ENCODE results near the gene MARK1. TPM values are rescaled to one million over a fixed set of nuclear protein-coding genes. Genes with fewer than 3 reads are reported as not detected.

The MARK1 gene
- polyA plus RNA-seq, result 1 to 10 TPM in 2 of 3 donors, under 1 TPM in 1; 0.67 to 8.2 (median 3.8) TPM

DNA sequence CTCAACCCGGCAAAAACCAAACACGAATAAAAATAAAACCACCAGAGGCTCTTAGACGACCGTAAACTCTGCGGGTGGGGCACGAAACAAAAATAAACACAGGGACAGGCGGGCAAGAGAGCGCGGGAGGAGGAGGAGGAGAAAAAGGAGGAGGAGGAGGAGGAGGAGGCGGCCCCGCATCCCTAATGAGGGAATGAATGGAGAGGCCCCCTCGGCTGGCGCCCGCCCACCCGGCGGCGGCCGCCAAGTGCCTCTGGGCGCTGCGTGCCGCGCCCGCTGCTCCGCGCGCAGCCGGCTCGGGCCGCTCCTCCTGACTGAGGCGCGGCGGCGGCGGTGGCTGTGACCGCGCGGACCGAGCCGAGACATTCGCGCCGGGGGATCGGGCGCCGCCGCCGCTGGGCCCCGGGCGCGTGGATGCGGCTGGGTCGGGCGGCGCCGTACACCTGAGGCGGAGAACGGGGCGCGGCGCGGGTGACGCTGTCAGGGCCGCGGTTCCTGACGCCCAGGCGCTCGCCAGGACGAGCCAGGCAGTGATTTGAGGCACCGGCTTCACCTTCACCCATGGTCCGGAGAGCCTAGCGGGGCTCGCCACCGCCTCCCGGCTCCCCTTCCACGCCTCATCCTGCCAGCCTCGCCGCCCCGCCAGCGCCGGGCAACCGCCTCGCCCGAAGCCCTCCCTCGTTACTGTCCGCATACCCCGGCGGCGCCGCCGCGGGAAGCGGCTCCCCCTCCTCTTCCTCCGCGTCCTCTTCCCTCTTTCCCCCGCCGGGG, at the start of gene MARK1:
Gene MARK1 (plus strand): TSS at position 229 of the 771 bp plus-strand sequence. CDS start 687 bp downstream, outside the sequence.
- 0 to 1% (median 0%) methylated on average over 76 to 96 of the region's 96 CpGs for WGBS, 3 donors
- H3K27ac ChIP-seq (ENCODE audit: low read depth, low read length), result no peak within 1 kb of the TSS

DNA sequence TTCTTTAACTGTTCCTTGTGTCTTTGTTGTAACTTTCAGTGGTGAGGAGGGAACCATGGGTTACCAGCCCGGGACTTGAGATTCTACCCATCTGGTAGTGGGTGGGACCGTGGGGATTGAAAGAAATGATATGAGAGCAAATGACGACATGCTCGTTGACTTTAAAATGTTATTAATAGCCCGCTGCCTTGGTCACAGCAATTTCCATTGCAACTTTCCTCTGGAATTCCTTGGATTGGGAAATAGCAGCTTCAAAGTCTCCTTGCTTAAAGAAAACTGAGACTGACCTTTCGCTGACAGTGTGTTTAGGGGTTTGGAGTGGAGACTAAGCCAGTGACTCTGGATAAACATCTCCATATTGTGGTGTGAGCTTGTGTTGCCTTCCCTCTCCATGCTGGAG, 44.2 kb upstream of the MARK1 start:
- no peak overlapping the region for H3K27ac ChIP-seq (ENCODE audit: low read depth, low read length)
- WGBS, 3 donors, result 49 to 66% (median 60%) methylated on average over 6 of the region's 6 CpGs

DNA sequence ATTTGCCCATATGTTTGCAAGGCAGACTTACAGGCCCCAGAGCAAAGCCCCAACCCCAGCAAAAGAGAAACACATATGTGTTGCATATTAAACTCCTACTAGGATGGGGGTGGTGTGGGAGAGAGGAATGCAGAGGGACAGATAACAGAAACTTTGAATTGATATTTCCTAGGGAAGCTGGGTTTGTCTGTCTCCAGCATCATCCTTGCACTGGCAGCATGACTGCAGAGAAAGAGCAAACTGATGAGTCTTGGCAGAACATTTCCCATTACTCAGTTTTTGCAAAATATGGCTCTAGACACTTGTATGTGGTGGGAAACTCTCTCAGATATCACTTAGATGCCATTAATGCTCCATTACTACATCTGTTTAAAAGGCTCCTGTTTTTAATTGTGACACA, 43.8 kb upstream of the MARK1 start:
- H3K27ac ChIP-seq (ENCODE audit: low read depth, low read length), result no peak overlapping the region

DNA sequence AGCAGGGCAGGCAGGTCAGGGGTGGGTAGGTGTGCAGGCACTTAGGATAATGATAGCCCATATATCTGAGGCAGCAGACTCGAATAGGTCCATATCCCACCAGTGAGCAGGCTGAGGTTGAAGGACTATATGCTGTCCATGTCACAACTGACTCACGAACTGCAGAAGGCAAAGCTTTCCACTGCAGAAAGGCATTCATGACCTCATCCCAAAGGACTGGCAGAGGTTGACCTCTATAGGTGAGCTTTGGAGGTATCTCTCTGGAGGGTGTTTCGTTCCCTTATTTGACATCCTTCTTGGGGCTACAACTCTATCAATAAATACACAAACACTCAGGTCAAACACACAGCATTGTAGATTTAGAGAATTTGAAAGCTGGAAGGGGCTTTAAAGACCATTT, 42.8 kb upstream of the MARK1 start:
- 68 to 77% (median 71%) methylated on average over 3 of the region's 3 CpGs for WGBS, 3 donors
- no peak overlapping the region for H3K27ac ChIP-seq (ENCODE audit: low read depth, low read length)

DNA sequence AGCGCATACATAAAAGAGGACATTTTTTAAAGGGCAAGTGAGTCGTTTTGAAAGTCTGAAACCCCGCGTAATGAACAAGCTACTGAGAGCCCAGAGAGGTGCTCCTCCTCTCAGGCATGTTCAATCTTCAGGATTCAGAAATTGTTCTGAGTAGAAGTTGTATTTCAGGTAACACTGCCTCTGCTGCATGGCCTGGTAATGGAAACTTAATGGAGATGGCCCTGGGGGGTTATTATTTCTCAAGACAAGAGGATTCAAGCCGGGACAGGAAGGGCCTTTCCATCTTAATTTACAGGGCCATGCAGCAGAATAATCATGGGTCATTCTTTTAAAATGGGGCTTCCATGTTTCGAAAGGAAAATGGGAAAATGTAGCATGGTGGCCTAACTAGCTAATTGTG, 42.1 kb upstream of the MARK1 start:
- 80 to 82% (median 81%) methylated on average over 6 of the region's 6 CpGs for WGBS, 3 donors
- H3K27ac ChIP-seq (ENCODE audit: low read depth, low read length), result no peak overlapping the region

DNA sequence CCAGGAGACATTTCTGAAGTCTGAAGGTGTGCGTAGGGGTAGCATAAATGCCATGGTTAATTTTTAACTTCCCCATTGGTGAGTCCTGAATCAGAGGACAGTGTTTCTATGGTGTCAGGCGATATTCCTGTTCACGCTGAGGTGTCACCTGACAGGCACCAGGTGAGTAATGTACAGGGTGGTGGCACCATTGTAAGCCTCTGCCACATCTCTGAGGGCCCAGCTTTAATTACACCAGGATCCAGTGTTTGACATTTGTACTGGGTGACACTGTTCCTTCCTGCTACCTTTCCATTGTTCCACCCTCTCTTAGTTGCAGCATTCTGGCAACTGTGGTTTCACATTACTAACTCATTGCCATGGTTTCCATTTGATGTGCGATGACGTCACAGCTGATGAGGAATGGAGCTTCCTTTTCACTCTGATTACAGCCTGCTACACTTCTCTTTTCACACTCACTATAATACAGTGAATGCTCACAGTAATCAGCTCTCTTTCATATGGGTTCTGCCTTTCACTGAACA, 40.6 kb upstream of the MARK1 start:
- WGBS, 3 donors, result 55 to 71% (median 66%) methylated on average over 5 of the region's 5 CpGs
- no peak overlapping the region for H3K27ac ChIP-seq (ENCODE audit: low read depth, low read length)

DNA sequence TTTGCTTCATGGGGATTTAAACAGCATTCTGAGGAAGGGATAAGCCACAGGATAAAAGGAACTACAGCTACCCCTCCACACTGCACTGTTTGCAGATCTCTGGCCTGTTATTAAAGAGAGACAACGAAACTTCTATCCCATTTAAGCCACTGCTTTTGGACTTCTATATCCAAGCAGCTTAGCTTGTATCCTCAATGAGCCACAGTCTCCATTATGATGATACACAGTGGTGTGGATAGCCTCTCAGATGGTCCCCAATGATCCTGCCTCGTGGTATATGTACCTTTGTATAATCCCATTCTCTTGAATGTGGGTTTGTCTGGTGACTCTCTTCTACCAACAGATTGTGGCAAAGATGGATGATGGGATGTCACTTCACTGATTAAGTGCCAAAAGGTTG, 36.0 kb upstream of the MARK1 start:
- WGBS, 3 donors, result 62 to 85% (median 79%) methylated on average over 2 of the region's 2 CpGs
- no peak overlapping the region for H3K27ac ChIP-seq (ENCODE audit: low read depth, low read length)

DNA sequence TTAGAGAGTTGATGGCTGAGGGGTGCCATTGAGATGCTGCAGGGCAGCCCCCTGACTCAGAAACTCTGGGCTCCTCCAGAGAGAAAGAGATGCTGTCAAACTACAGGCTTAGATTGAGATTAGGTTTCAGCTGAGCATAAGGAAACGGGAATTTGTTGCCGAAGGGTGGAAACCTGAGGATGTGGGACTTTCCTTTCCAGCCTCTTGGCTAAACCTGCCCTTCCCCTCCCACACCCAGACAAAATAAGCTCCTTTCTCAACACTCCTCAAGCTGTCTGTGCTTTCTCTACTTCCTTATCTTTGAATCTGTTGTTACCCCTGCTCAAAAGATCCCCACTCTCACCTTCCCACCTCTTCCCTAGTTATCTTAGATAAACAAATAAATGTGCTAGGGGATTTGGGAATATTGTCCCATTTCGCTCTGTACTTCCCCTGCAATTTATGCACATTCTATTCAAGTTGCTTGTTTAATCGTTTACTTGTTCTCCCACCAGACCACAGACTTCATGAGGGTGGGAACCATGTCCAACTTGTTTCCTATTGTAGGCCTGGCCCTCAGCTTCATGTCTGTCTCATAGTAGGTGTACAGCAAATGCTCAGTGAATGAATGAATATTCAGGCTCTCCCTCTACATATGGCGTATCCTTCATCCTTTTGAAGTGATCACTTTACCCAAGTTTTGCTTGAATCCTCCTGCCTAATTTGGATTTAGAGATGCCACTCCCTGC, 30.6 kb upstream of the MARK1 start:
- WGBS, 3 donors, result 52 to 67% (median 60%) methylated on average over 5 of the region's 5 CpGs
- no peak overlapping the region for H3K27ac ChIP-seq (ENCODE audit: low read depth, low read length)

DNA sequence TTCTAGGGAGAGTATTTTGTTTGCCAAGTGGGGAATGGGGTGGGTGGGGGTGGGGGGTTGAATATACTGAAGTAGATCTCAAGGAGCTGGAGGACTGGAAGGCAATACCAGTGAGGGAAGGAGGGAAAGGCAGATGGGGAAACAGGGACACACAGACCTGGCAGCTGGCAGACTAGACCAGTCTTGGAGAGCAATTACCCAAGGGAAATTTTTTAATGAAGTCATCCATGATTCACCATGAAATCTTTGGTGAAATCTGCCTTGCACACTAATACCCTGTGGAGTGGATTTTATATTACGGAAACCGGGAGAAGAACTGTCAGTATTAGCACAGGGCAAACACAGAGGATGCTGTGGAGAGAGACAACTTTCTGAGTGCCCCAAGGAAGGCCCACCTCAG, 29.7 kb upstream of the MARK1 start:
- 60 to 78% (median 72%) methylated on average over 2 of the region's 2 CpGs for WGBS, 3 donors
- H3K27ac ChIP-seq (ENCODE audit: low read depth, low read length), result no peak overlapping the region

DNA sequence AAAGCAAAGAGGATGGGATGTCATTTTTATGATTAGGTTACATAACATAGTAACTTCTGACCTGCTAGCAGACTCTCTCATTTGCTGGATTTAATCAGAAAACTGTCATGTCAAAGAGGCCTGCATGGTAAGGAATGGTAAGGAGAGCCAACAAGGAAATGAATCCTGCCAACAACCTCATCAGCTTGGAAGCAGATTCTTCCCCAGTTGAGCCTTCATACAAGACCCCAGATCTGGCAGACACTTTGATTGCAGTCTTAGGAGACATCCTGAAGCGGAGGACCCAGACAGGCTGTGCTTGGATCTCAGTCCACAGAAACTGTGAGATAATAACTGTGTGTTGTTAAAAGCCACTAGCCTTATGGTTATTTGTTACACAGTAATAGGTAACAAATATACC, 27.6 kb upstream of the MARK1 start:
- H3K27ac ChIP-seq (ENCODE audit: low read depth, low read length), result no peak overlapping the region
- 63 to 95% (median 82%) methylated on average over 1 of the region's 1 CpG for WGBS, 3 donors

DNA sequence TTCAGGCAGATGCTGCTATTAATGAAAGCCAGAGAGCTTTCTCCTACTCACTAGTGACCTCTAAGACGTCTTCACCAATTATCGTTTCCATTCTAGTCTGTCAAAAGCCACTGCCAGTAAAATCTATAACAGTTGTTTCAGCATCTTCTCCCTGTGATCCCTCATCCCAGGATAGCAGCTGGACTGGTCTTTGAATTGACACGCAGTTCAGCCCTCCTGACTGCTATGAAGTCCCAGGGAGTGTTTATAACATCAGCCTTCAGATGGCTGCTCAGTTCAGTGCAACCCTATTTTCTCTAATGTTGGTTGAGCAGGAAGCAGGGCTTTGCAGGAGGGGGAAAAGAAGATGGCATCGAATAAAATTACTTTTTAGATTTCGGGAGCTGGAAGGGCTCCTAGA, 23.6 kb upstream of the MARK1 start:
- no peak overlapping the region for H3K27ac ChIP-seq (ENCODE audit: low read depth, low read length)
- WGBS, 3 donors, result 65 to 73% (median 68%) methylated on average over 5 of the region's 5 CpGs

DNA sequence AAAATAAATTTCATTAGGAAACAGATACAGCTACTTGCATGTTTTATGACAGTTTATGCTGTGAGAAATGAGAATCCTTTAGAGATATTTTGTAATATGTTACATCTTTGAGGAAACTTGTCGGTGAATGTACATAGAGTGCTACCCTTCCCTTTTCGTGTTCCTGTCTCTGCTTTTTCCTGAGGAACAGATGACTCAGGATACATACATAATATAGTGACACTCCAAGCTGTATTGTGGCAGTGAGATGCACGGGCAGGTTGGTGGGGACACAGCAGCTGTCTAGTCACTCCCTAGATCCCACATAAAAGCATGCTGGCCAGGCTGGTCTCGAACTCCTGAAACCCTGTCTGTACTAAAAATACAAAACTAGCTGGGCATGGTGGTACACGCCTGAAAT, 20.9 kb upstream of the MARK1 start:
- no peak overlapping the region for H3K27ac ChIP-seq (ENCODE audit: low read depth, low read length)
- WGBS, 3 donors, result 71 to 79% (median 75%) methylated on average over 5 of the region's 5 CpGs

DNA sequence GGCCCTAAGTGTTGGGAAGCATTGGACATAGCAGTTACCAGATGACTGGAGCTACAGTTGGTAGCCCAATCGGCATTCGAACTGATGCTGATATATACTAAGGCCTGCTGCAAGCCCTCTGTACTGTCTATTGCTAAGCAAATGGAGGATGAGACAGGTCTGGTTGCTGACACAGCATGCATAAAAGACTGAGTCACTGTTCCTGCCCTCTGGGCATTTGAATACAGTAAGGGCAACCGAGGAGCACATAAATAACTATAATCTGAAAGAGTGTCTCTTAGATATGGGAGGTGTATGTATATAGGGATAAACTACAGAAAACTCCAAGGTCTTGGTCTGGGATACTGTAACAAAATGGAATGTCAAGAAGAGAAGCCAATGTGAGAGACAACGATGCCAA, 16.8 kb upstream of the MARK1 start:
- 86 to 89% (median 89%) methylated on average over 4 of the region's 4 CpGs for WGBS, 3 donors
- H3K27ac ChIP-seq (ENCODE audit: low read depth, low read length), result no peak overlapping the region

DNA sequence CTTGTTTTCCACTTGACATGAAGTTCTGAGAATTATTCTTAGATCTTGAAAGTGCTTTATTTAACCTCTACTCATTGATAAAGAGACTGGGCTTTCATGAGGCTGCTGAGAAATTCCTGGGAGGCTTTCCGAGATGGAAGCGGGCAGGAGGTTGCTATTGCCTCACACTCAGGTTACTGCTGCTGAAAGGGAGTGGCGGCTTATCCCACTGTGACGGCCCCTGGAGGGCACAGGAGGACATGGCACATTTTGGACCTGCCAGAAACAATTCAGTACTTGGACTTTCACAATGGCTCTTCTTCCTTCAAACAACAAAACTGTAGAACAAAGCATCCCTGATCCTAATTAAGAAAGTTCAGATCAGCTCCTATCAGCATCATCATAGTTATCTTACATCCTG, 16.2 kb upstream of the MARK1 start:
- WGBS, 3 donors, result 44 to 72% (median 62%) methylated on average over 4 of the region's 4 CpGs

DNA sequence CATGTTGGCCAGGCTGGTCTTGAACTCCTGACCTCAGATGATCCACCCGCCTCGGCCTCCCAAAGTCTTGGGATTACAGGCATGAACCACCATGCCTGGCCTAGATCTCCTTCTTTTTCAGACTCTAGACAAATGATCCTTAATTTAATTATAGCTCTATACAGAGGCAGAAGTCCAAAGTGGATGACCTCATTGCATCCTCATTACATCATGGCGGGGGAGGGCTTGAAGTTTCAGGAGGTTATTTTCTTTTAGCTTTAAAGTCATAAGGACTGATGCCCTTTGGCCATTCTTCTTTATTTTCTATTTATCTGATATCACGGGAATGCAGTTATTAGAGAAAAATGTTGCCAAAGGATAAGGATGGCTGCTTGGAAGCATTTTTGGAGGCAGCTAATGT, 14.1 kb upstream of the MARK1 start:
- no peak overlapping the region for H3K27ac ChIP-seq (ENCODE audit: low read depth, low read length)
- 82 to 88% (median 87%) methylated on average over 4 of the region's 4 CpGs for WGBS, 3 donors

More for the DNA sequence above, 16.2 kb upstream of the MARK1 start:
- H3K27ac ChIP-seq (ENCODE audit: low read depth, low read length), result no peak overlapping the region

DNA sequence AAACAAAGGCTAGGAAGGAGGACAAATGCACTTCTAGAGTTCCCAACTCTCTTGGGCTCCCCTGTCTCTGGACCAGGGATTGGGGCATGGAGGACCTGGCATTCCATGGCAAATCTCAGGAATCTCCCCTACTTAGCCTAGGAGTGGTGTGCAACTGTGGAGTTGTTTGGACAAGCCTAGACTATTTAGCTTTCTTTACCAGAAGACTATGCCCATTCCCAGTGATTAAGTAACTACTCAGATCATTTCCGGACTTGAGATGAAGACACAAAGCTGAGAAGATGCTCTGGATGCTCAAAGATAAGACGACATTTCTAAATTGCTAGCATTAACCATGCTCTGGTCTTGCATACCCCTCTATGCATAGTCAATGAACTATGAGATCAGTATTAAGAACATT, 13.7 kb upstream of the MARK1 start:
- 82 to 95% (median 89%) methylated on average over 2 of the region's 2 CpGs for WGBS, 3 donors
- H3K27ac ChIP-seq (ENCODE audit: low read depth, low read length), result no peak overlapping the region

DNA sequence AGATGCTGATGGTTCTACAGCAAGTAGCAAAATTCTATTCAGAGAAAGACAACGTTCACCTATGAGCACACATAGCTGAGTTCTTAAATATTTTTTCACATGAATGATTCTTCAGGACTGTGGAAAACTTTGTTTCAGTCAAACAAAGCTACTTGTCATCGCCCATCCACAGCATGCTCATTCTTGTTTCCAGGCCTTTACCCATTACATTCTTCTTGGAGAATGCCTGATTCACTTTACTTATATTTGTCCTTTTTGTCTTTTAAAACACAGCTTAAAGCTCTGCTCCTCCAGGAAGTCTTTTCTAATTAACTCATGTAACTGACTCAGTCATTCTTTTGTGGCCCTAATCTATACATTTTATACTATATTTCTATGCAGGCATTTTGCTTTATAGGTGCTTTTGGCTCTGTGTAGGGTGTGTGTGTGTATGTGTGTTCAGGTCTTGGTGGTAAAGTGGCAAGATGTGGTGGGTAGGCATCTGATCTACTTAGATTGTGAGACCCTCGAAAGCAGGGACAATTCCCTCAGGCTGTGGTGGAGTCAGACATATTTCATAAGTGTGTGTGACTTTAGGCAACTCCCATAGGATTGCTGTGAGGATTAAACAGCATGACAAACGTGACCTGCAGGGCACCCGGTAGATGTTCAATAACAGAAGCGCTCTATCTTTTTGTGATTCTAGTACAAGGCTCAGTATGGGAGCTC, 11.8 kb upstream of the MARK1 start:
- no peak overlapping the region for H3K27ac ChIP-seq (ENCODE audit: low read depth, low read length)
- 71 to 77% (median 76%) methylated on average over 6 of the region's 6 CpGs for WGBS, 3 donors

DNA sequence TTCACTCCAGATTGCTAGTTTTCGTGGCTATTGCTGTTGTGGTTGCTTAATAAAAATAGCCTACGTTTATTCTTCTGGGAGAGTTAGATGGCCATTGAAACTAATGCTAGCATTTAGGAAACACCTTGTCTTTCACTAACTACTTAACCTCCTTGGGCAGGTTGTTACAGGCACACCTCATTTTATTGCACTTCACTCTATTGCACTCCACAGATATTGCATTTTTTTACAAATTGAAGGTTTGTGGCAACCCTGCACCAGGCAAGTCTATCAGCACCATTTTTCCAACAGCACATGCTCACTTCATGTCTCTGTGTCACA, 11.3 kb upstream of the MARK1 start:
- 74 to 84% (median 75%) methylated on average over 2 of the region's 2 CpGs for WGBS, 3 donors
- no peak overlapping the region for H3K27ac ChIP-seq (ENCODE audit: low read depth, low read length)

DNA sequence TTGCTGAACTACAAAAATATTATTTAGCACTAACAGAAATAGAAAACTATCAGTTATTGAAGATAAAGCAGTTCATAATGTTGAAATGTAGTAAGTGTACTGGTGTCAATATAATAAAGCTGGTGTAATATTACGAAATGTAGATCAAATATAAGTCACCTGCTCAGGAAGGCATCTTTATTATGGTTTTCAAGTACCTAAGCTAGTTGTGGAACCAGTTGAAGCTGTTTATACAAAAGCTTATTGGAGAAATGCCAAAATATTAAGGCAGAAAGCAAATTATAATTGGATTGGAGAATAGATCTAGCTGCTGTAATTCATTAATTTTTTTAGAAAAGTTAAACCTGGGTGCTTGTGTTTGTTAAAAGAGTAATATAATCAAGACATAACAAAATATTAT, 6.2 kb upstream of the MARK1 start:
- 36 to 82% (median 75%) methylated on average over 1 of the region's 1 CpG for WGBS, 3 donors
- H3K27ac ChIP-seq (ENCODE audit: low read depth, low read length), result no peak overlapping the region

Data from adipose tissue (tissue), 3 donors.